ENCODE data around the gene MR1. TPM values are rescaled to one million over a fixed set of nuclear protein-coding genes. Genes with fewer than 3 reads are reported as not detected.
A peak's percentile ranks its signal among the peaks of the same experiment; 100 is the strongest.

MR1 gene
- total and polyA plus RNA-seq, 2 of the 13 experiments (the other 11 are each of a cell fraction or from before 2014, with no cell fraction given) = 7.7 to 10.4 TPM

DNA sequence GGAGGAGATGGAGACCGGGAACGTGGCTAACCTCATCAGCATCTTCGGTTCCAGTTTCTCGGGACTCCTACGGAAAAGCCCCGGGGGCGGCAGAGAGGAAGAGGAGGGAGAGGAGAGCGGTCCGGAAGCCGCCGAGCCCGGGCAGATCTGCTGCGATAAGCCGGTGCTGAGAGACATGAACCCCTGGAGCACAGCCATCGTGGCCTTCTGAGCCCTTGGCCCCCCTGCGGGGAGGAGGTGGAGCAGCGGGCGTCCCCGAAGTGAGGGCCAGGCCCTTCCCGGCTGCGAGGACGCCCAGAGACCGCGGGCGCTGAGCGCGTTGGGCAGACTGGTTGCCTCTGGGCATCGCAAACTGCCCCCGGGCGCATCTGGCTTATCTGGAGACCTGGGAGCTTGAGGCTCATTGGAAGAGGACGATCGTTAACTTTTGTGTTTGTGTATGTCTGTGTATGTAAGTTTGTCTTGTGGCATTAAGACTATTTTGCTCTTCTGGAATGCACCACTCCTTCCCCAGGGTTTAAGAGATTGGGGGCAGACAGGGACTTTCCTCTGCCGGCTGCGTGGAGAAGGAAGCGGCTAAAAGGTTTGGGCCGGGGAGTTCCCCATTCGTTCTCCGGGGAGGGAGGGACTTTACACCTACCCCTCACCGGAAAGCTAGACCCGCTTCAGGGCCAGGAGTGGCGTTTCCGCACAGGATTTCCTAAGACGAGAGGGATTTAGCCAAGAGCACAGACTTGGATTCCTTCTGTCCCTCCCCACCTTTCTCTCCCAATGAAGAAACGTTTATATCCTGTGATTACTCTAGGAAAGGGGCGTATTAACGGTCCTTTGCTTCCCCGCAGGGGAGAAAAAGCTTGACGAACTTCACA, 56.1 kb downstream of the MR1 start (continued):
- TF ChIP-seq, protein P1, sequence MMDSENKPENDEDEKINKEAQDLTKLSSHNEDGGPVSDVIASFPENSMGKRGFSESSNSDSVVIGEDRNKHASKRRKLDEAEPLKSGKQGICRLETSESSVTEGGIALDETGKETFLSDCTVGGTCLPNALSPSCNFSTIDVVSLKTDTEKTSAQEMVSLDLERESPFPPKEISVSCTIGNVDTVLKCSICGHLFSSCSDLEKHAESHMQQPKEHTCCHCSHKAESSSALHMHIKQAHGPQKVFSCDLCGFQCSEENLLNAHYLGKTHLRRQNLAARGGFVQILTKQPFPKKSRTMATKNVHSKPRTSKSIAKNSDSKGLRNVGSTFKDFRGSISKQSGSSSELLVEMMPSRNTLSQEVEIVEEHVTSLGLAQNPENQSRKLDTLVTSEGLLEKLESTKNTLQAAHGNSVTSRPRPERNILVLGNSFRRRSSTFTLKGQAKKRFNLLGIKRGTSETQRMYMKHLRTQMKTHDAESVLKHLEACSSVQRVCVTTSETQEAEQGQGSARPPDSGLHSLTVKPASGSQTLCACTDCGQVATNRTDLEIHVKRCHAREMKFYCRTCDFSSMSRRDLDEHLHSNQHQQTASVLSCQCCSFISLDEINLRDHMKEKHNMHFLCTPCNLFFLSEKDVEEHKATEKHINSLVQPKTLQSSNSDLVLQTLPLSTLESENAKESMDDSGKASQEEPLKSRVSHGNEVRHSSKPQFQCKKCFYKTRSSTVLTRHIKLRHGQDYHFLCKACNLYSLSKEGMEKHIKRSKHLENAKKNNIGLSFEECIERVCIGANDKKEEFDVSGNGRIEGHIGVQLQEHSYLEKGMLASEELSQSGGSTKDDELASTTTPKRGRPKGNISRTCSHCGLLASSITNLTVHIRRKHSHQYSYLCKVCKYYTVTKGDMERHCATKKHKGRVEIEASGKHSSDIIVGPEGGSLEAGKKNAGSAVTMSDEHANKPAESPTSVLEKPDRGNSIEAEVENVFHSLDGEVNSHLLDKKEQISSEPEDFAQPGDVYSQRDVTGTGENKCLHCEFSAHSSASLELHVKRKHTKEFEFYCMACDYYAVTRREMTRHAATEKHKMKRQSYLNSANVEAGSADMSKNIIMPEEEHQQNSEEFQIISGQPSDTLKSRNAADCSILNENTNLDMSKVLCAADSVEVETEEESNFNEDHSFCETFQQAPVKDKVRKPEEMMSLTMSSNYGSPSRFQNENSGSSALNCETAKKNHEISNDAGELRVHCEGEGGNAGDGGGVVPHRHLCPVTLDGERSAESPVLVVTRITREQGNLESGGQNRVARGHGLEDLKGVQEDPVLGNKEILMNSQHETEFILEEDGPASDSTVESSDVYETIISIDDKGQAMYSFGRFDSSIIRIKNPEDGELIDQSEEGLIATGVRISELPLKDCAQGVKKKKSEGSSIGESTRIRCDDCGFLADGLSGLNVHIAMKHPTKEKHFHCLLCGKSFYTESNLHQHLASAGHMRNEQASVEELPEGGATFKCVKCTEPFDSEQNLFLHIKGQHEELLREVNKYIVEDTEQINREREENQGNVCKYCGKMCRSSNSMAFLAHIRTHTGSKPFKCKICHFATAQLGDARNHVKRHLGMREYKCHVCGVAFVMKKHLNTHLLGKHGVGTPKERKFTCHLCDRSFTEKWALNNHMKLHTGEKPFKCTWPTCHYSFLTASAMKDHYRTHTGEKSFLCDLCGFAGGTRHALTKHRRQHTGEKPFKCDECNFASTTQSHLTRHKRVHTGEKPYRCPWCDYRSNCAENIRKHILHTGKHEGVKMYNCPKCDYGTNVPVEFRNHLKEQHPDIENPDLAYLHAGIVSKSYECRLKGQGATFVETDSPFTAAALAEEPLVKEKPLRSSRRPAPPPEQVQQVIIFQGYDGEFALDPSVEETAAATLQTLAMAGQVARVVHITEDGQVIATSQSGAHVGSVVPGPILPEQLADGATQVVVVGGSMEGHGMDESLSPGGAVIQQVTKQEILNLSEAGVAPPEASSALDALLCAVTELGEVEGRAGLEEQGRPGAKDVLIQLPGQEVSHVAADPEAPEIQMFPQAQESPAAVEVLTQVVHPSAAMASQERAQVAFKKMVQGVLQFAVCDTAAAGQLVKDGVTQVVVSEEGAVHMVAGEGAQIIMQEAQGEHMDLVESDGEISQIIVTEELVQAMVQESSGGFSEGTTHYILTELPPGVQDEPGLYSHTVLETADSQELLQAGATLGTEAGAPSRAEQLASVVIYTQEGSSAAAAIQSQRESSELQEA (CRISPR knock-in tag; IDR thresholded peaks at IDR 0.05; ENCODE audit: not compliant biosample characterization) = peak; percentile 38
- TF ChIP-seq RAD51 (IDR thresholded peaks at IDR 0.05; ENCODE audit: borderline replicate concordance) (no peak), PLRG1 (conservative IDR thresholded peaks at IDR 0.05) (no peak), NFATC3 (CRISPR knock-in tag; IDR thresholded peaks at IDR 0.05) (no peak), ZNF33B (CRISPR knock-in tag; IDR thresholded peaks at IDR 0.05) (no peak), KLF12 (CRISPR knock-in tag; IDR thresholded peaks at IDR 0.05; ENCODE audit: borderline replicate concordance) (no peak), ZFP90 (CRISPR knock-in tag; IDR thresholded peaks at IDR 0.05; ENCODE audit: borderline replicate concordance) (no peak)
- TF ChIP-seq, protein P2, sequence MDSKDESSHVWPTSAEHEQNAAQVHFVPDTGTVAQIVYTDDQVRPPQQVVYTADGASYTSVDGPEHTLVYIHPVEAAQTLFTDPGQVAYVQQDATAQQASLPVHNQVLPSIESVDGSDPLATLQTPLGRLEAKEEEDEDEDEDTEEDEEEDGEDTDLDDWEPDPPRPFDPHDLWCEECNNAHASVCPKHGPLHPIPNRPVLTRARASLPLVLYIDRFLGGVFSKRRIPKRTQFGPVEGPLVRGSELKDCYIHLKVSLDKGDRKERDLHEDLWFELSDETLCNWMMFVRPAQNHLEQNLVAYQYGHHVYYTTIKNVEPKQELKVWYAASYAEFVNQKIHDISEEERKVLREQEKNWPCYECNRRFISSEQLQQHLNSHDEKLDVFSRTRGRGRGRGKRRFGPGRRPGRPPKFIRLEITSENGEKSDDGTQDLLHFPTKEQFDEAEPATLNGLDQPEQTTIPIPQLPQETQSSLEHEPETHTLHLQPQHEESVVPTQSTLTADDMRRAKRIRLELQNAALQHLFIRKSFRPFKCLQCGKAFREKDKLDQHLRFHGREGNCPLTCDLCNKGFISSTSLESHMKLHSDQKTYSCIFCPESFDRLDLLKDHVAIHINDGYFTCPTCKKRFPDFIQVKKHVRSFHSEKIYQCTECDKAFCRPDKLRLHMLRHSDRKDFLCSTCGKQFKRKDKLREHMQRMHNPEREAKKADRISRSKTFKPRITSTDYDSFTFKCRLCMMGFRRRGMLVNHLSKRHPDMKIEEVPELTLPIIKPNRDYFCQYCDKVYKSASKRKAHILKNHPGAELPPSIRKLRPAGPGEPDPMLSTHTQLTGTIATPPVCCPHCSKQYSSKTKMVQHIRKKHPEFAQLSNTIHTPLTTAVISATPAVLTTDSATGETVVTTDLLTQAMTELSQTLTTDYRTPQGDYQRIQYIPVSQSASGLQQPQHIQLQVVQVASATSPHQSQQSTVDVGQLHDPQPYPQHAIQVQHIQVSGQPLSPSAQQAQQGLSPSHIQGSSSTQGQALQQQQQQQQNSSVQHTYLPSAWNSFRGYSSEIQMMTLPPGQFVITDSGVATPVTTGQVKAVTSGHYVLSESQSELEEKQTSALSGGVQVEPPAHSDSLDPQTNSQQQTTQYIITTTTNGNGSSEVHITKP (CRISPR knock-in tag; IDR thresholded peaks at IDR 0.05; ENCODE audit: low read depth) = no peak; the same call in 1 of the 2 replicates
- TF ChIP-seq, protein P3, sequence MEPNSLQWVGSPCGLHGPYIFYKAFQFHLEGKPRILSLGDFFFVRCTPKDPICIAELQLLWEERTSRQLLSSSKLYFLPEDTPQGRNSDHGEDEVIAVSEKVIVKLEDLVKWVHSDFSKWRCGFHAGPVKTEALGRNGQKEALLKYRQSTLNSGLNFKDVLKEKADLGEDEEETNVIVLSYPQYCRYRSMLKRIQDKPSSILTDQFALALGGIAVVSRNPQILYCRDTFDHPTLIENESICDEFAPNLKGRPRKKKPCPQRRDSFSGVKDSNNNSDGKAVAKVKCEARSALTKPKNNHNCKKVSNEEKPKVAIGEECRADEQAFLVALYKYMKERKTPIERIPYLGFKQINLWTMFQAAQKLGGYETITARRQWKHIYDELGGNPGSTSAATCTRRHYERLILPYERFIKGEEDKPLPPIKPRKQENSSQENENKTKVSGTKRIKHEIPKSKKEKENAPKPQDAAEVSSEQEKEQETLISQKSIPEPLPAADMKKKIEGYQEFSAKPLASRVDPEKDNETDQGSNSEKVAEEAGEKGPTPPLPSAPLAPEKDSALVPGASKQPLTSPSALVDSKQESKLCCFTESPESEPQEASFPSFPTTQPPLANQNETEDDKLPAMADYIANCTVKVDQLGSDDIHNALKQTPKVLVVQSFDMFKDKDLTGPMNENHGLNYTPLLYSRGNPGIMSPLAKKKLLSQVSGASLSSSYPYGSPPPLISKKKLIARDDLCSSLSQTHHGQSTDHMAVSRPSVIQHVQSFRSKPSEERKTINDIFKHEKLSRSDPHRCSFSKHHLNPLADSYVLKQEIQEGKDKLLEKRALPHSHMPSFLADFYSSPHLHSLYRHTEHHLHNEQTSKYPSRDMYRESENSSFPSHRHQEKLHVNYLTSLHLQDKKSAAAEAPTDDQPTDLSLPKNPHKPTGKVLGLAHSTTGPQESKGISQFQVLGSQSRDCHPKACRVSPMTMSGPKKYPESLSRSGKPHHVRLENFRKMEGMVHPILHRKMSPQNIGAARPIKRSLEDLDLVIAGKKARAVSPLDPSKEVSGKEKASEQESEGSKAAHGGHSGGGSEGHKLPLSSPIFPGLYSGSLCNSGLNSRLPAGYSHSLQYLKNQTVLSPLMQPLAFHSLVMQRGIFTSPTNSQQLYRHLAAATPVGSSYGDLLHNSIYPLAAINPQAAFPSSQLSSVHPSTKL (CRISPR knock-in tag; IDR thresholded peaks at IDR 0.05) = peak; percentile 13; the same call in 1 of the 2 replicates
- TF ChIP-seq, protein P4, sequence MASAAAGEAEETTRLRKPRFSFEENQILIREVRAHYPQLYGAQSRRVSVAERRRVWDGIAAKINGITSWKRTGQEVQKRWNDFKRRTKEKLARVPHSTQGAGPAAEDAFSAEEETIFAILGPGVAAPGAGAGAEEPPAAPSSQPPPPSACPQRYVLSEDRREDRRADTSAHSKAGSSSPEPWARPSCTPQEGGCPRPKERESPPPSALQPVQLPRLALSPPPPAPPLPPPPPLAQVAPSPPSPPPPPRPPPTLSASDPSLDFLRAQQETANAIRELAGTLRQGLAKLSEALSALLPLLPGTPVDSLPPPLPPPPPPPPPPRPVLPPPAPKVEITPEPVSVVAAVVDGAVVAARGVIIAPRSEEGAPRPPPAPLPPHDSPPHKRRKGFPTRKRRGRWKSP (CRISPR knock-in tag; IDR thresholded peaks at IDR 0.05) = no peak; the same call in 1 of the 2 replicates
